HG03139 (cell line): ENCODE data around the gene AKR1B15.
"Not testable (repeated sequence)": the region's sequence is repeated elsewhere in the genome, so short reads cannot be mapped to it uniquely, and the experiment has no call there.

ENCODE experiments used
- ATAC-seq: cut with Tn5 transposase; IDR thresholded peaks from one replicate; pipeline ENCODE4 v1.9.1; 2021; ENCODE audit not compliant: unreplicated experiment

The AKR1B15 gene

DNA sequence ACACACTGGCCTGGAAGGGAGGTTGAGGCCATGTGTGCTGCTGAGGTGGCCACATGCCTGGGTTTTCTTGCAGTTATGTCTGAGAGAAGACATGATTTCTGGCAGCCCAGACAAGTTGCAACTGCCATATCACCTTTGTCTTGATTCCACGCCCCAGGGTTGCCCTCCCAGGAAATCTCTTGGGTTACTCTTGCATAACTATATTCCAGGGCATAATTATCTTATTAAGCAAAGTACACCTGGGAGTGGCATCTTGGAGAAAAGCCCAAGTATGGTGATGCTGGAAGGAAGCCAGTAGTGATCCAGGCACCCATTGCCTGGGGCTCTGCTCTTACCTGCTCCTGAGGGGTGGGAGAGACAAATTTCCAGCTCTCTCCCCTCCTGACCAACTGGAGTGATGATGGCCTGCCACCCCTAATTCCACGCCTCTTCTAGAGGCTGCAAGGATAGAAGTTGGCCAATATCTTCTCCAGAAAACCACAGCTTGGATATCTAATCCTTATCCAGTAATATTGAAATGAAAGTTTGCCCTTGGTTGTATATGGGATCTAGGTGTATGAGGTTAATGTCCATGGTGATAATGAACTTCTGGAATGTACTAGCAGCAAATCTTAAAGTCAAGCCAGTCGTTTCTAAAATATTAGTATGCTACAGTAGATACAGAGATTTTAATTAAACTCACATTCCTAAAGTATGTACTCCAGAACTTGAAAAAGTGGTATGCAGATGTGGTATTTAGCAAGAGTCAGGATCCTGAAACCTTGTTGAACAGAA lies 16.5 kb upstream of the AKR1B15 start:
- ATAC-seq: no peak

- ATAC-seq: no peak
Observed at GRCh38 chr7:134532954-134533218, 16.0 kb upstream of the AKR1B15 start.

DNA sequence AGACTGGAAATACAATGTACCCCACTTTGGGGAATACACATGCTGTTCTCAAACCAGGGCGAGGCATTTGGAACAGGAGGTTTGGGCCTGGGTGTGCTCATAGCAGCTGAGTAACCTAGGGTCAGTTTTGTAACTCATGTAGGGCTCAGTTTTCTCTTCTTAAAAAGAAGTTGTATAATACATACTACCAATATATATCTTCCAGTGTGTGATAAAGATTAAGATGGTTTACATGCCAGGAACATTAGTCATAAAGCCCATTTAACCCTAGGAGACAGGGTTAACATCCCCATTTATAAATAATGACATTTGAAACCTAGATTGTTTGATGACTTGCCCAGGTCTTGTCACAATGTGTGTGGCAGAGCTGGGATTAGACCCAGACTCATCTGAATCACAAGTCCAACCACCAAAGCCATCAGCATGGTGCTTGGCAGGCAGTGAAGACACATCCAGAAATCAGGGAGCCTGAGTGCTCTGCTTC lies 15.6 kb upstream of the AKR1B15 start:
- no peak for ATAC-seq

DNA sequence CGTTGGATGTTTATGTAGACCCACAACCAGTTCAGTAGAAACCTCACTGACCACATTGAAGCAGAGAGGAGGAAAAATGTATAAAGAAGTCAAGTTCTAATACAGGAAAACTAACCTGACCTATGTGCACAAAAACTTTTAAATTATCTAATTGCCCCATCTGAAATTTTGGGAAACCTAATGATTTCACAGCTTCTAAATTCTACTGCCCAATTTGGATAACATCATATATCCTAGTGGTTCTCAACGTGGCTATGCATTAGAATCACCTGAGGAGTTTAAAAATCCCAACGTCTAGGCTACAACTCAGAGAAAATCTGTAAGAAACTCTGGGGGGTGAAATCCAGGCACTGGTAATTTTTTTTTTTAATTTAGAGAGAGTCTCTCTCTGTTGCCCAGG lies 14.3 kb upstream of the AKR1B15 start:
- ATAC-seq: no peak

GRCh38 chr7:134535272-134535918 lies 13.5 kb upstream of the AKR1B15 start:
- no peak for ATAC-seq

- ATAC-seq: no peak
Observed at GRCh38 chr7:134535919-134536299, 13.0 kb upstream of the AKR1B15 start.

DNA sequence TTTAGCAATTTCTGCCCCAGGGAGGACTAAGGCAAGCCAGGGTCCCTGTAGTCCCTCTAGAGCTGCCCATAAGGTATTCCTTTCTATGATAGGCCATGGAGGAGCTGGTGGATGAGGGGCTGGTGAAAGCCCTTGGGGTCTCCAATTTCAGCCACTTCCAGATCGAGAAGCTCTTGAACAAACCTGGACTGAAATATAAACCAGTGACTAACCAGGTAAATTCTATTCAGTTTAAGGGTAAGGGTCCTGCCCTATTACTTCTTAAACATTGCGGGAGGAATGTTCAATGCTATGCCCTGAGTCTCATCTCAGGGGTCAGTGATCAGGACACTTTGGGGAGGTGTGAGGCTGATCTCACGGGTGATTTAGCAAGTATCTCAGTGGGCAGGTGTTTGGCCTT lies 12.4 kb upstream of the AKR1B15 start:
- ATAC-seq: not testable (repeated sequence)

DNA sequence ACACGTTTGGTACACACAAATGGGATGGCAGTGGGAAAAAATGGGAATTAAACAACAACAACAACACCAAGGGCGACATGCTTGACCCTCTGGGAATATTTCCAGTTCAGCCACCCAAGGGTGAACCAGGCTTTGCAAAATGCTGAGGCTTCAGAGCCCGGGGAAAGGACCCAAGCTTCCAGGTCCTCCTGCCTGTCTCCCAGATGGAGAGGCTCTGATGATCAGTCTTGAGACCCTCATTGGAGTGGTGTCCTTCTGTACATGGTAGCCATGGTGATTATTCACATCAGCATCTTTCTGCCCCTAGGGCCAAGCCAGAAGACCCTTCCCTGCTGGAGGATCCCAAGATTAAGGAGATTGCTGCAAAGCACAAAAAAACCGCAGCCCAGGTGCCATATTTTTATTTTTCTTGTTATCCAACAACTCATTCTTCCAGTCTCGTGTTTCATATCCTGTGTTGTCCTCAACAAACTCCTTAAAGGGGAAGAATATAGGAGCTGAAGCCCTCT lies 11.6 kb upstream of the AKR1B15 start:
- not testable (repeated sequence) for ATAC-seq

DNA sequence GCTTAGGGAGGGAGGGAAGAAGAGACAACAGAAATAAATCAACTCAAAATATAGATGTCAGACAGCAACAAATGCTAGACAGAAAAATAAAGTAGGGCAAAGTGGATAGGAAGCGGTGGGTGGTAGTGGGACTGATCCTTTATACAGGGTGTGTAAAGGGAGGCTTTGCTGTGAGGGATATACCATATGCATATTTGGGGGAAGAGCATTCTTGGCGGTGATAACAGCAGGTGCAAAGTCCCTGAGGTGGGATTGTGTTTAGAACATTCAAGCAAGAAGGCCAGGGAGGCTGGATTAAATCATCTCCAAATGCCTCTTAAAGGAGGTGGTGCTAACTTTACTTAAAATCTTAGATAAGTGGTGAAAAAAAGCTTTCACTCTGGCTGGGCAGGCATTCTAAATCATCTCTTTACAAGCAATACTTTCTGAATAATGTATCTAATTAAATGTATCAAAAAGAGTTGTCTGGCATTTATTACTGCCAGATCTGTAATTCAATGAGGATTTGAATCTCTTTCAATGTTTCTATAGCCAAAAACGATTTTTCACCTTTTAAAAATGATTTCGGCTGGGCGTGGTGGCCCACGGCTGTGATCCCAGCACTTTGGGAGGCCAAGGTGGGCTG lies 9.4 kb upstream of the AKR1B15 start:
- ATAC-seq: no peak

DNA sequence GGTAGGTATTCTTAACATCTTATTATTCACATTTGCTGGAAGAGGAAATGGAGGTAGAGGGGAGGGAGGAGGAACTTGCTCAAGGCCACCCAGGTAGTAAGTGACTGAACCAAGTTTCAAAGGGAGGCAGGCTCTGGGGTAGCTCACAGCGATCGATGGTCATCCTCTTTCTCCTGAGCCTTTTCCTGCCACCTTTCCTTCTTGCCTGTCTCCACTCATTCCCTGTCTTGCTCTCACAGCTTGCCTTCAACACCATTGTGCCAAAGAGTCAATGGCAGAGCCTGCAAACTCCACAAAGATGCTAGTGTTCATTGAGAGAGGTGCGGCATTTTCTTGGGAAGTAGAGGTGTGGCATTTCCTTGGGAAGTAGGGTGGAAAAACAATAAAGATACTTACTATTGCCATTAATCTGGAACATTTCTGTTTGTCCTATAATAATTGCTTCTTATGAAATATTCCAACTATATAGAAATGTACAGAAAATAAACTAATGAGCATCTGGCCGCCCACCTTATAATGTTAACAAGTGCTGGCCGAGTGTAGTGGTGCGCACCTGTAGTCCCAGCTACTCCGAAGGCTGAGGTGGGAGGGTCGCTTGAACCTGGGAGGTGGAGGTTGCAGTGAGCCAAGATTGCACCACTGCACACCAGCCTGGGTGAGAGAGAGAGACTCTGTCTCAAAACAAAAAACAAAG lies 7.3 kb upstream of the AKR1B15 start:
- ATAC-seq: not testable (repeated sequence)

GRCh38 chr7:134542195-134542771 lies 6.6 kb upstream of the AKR1B15 start:
- no peak for ATAC-seq

DNA sequence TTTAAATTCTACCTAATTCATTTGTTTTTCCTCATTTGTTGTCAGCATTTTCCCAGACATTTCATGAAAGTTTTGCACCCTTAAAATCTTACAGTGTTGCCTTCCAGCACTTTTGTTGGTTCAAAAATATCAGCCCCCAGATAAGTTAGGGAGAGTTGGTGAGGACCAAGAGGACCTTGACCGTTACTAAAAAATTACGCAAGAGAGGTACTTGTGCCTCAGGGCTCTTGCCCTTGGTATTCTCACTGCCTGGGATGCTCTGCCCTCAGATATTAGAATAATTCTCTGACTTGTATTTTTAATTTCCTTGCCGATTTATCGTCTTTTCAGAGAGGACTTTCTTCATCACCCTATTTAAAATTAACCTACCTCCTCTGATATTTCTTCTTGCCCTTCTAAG lies 3.5 kb upstream of the AKR1B15 start:
- ATAC-seq: no peak

GRCh38 chr7:134545918-134546317 lies 3.0 kb upstream of the AKR1B15 start:
- no peak for ATAC-seq

- ATAC-seq: no peak
Observed at GRCh38 chr7:134546955-134547354, 2.0 kb upstream of the AKR1B15 start.

DNA sequence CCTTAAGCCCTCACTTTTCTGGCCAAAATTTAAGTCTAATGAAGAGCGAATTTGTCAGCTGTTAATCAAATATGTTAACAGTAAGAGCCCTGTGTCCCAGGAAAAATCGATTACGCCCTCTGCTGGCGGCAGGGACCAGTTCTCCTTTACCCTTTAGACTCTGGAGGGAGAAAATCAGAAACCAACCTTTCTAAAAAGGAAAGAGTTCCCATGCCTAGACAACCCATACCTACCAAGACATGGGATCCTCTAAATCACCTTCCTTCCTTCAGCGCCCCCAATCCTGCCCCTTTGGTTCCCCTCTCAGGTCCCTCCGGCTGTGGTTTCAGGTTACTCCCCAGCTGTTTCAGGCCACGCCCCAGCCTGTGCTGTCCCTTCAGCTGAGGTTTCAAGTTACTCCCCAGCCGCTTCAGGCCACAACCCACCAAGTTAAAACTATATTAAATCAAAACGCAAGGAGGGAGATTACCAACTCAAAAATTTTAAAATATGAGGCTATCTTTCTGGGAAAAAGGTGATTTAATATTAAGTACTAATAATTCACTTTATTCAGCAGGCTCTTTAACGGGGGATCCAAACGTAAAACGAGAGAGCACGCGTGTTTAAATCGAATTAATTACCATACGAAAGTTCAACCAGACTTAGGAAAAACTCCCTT lies 1.4 kb upstream of the AKR1B15 start:
- ATAC-seq: peak; percentile 84

DNA sequence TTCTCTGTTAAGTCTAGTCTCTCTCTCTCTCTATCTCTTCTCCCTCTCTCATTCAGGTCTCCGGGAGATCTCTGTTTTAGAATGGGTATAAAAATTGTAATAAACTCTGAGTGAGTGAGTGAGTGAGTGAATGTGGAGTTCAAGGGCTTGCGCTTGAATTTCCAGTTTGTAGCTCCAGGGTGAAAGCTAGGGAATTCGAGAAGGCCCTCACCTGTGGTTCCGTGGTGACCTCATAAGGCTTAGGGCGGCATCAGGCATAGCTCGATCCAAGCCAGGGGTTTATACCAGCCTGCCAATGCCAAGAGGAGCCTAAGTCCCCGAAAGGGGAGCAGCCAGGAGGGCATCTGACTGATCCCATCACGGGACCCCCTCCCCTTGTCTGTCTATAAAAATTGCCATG lies 456 bp downstream of the AKR1B15 start:
- ATAC-seq: no peak

GRCh38 chr7:134552105-134552504 lies 3.2 kb downstream of the AKR1B15 start:
- ATAC-seq: no peak

- ATAC-seq: no peak
Observed at GRCh38 chr7:134553976-134554375, 5.1 kb downstream of the AKR1B15 start.

GRCh38 chr7:134554417-134554966 lies 5.6 kb downstream of the AKR1B15 start:
- ATAC-seq: no peak

DNA sequence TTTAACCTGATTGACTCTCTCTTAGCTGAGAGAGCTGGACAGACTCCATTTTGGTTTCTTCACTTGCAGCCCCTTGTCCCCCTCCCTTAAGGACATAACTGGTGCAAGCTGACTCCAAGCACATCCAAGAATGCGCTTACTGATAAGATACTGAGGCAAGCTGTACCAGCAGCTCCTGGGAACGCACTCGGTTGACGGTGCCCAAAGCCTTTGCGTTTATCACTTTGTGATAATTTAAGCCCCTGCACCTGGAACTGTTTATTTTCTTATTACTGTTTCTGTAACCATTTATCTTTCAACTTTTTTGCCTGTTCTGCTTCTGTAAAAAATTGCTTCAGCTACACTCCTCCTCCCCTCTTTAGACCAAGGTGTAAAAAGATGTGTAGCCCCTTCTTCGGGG lies 8.5 kb downstream of the AKR1B15 start:
- ATAC-seq: no peak
